ENCODE results near the gene SLC17A1. TPM values are rescaled to one million over a fixed set of nuclear protein-coding genes. Genes with fewer than 3 reads are reported as not detected.

The SLC17A1 gene
- total RNA-seq, 1 donor from 2014 or later, result not detected

DNA sequence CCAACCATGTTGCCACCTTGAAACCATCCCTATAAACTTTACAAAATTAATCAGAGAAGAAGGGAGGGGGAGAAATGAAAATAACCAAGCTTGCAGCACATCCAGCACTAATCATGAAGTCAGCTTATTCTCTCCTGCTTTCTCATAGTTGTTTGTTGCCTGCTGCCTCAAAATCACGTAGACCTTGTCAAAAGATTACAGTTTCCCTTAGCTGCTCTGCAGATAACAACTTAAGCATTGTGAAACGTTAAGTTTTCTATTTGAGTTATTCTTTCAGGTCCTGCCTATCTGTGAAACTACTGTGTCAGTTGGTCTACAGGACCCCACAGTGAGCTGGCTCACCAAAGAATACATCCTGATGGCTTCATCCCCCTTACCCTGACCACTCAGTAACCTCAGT, 44.4 kb downstream of the SLC17A1 start:
- Histone ChIP-seq H3K27me3 (ENCODE audit: control insufficient read depth, insufficient read depth, low read length) (no peaks in the 10 kb centered on the region), H3K4me3 (ENCODE audit: low read depth, low read length) (no peak overlapping the region), H3K36me3 (ENCODE audit: control insufficient read depth, insufficient read depth, low read length) (no peaks in the 10 kb centered on the region)
- TF ChIP-seq, protein P1, sequence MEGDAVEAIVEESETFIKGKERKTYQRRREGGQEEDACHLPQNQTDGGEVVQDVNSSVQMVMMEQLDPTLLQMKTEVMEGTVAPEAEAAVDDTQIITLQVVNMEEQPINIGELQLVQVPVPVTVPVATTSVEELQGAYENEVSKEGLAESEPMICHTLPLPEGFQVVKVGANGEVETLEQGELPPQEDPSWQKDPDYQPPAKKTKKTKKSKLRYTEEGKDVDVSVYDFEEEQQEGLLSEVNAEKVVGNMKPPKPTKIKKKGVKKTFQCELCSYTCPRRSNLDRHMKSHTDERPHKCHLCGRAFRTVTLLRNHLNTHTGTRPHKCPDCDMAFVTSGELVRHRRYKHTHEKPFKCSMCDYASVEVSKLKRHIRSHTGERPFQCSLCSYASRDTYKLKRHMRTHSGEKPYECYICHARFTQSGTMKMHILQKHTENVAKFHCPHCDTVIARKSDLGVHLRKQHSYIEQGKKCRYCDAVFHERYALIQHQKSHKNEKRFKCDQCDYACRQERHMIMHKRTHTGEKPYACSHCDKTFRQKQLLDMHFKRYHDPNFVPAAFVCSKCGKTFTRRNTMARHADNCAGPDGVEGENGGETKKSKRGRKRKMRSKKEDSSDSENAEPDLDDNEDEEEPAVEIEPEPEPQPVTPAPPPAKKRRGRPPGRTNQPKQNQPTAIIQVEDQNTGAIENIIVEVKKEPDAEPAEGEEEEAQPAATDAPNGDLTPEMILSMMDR (IDR thresholded peaks at IDR 0.05; ENCODE audit: insufficient read depth, low read length, poor library complexity, severe bottlenecking), result no peak
- DNase-seq (ENCODE audit: low read depth), result no peak

DNA sequence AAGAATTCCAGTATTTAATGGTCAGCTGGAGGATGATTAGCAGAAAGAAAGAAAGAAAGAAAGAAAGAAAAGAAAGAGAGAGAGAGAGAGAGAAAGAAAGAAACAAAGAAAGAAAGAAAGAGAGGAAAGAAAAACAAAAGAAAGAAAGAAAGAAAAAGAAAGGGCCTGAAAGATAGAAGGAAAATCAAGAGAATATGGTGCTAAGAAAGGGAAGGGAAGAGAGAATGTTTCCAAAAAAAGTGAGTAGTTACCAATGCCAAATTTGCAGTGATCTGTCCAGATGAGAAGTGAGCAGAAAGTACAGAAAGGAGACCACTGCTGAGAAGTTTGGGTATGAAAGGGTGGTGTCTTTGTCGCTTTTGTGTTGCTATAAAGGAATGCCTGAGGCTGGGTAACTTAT, 50.7 kb downstream of the SLC17A1 start:
- Histone ChIP-seq H3K27me3 (ENCODE audit: control insufficient read depth, insufficient read depth, low read length) (peaks cover 3% of the 10 kb centered on the region), H3K4me3 (ENCODE audit: low read depth, low read length) (no peak overlapping the region), H3K36me3 (ENCODE audit: control insufficient read depth, insufficient read depth, low read length) (no peaks in the 10 kb centered on the region)
- TF ChIP-seq, protein P1 (IDR thresholded peaks at IDR 0.05; ENCODE audit: insufficient read depth, low read length, poor library complexity, severe bottlenecking), result no peak
- no peak for DNase-seq (ENCODE audit: low read depth)

DNA sequence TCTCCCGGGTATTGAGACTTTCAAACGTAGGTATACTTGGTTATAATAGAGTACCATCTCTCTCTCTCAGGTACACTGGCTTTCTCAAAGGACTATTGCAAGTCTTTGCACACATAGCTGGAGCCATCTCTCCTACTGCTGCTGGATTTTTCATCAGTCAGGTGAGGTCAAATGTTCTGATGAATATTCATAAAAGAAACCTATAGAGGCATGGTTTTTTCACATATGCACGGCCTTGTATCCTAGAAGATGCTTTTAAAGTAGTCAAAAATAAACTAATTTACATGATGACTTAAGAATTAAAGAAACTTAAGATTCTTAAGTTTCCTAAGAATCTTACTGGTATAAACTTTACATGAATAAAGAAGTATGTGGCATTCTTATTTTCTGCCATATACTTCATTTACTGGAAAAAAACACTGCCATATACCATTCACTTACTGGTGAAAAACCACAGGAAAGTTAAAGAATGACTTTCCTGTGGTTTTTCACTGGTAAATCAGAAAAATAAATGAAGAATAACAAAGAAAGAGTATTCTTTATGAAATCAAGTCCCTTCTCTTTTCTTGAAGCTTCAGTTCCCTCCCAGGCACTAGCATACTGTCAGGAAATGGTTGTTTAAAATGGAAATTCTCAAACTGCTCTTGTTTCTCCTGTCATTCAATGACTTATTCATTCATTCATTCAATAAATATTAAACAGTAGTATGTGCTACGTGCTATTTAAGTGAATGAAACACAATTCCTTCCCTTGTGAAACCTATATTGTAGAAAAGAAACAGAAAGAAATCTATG, 53.8 kb downstream of the SLC17A1 start:
- TF ChIP-seq, protein P1 (IDR thresholded peaks at IDR 0.05; ENCODE audit: insufficient read depth, low read length, poor library complexity, severe bottlenecking), result no peak
- no peak for DNase-seq (ENCODE audit: low read depth)
- peaks cover 3% of the 10 kb centered on the region for H3K27me3 ChIP-seq (ENCODE audit: control insufficient read depth, insufficient read depth, low read length)
- no peaks in the 10 kb centered on the region for H3K36me3 ChIP-seq (ENCODE audit: control insufficient read depth, insufficient read depth, low read length)
- no peak overlapping the region for H3K4me3 ChIP-seq (ENCODE audit: low read depth, low read length)

DNA sequence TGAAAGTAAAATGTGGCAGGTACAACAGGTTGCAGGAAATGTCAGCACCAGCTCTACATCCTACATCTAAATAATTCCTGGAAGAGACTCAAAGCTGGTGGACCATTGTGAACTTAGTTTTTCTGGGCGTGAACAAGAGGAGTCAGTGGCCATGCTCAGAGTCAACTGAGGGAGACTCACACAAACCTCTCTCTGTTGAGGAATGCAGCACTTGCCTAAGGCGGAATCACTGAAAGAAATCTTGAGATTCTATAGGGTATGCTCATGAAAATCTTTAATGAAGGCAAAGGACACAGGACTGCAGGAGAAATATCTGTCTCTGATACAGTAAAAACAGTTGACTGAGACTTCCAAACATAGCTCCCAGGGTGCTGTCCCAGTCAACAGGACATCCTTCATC, 54.8 kb downstream of the SLC17A1 start:
- no peaks in the 10 kb centered on the region for H3K36me3 ChIP-seq (ENCODE audit: control insufficient read depth, insufficient read depth, low read length)
- no peak for DNase-seq (ENCODE audit: low read depth)
- no peak overlapping the region for H3K4me3 ChIP-seq (ENCODE audit: low read depth, low read length)
- TF ChIP-seq, protein P1 (IDR thresholded peaks at IDR 0.05; ENCODE audit: insufficient read depth, low read length, poor library complexity, severe bottlenecking), result no peak
- peaks cover 3% of the 10 kb centered on the region for H3K27me3 ChIP-seq (ENCODE audit: control insufficient read depth, insufficient read depth, low read length)

DNA sequence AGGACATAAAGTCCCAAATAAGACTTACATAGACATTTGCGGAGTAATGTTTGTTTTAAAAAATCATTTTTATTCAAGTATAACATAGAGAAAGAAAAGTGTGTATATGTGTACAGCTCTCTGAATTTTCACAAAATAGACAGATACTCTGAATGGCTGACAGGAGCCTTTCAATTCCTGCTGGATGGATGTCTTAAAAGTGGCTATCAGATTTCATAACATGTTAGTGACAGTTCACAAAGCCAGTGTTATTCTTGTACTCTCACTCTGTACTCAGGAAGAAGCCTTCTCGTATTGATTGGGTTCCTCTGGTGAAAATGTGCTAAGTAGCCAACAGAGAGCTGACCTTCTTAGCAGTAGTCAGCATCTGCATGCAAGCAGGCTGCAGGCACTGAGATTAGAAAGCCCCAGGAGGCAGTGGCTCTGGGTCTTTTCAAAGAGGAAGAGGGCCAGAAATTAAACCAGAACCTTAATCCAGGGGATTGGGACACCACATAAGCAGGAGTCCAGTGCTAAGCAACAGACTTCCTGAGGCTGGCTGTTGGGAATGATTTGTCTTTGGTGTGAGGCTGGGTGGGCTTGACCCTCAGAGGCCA, 57.6 kb downstream of the SLC17A1 start:
- Histone ChIP-seq H3K4me3 (ENCODE audit: low read depth, low read length) (no peak overlapping the region), H3K36me3 (ENCODE audit: control insufficient read depth, insufficient read depth, low read length) (no peaks in the 10 kb centered on the region), H3K27me3 (ENCODE audit: control insufficient read depth, insufficient read depth, low read length) (peaks cover 3% of the 10 kb centered on the region)
- DNase-seq (ENCODE audit: low read depth), result no peak
- TF ChIP-seq, protein P1 (IDR thresholded peaks at IDR 0.05; ENCODE audit: insufficient read depth, low read length, poor library complexity, severe bottlenecking), result no peak
